HCT116 (cell line): Measurements from ENCODE around the gene SLITRK1. TPM values are rescaled to one million over a fixed set of nuclear protein-coding genes. Genes with fewer than 3 reads are reported as not detected.

Experiments
- ATAC-seq: fragments of 200-7000 bp; cut with Tn5 transposase; 2 replicates; pipeline ENCODE4 v1.9.1; 2020; ENCODE audit warnings: mild to moderate bottlenecking, moderate library complexity
- BruUV-seq: library from RNA; stranded (reverse); fragments of 400-500 nt; replicated peaks from 2 replicates; lab custom pipeline; 2021; lab: Mats Ljungman, UMichigan
- CTCF ChIA-PET: fragments of 300-600 bp; sonication (Branson Sonifier 250); formaldehyde crosslinking; loops from one replicate; lab custom pipeline; 2021; ENCODE audit warnings: antibody characterized with exemption; lab: Charles Lee
- POLR2A ChIA-PET: fragments of 300-600, 350-600 bp; sonication (Branson Sonifier 250); formaldehyde crosslinking; loops from one replicate; lab custom pipeline; 2021; ENCODE audit warnings: antibody characterized with exemption; lab: Charles Lee
- RAD21 ChIA-PET, 2 experiments: fragments of 300-600 bp; sonication (Branson Sonifier 250); formaldehyde crosslinking; loops; one replicate each; lab custom pipeline; 2023; ENCODE audit warnings: low total read pairs in 2 of 2; ENCODE audit not compliant: uncharacterized antibody in 2 of 2, unreplicated experiment in 2 of 2, low non-redundant PET in 1 of 2; lab: Charles Lee
- DNase-seq: peaks from one replicate; pipeline ENCODE4 v3.0.0-alpha.2; 2010; ENCODE audit warnings: low read depth, low spot score
- H2AFZ ChIP-seq: fragments of 200-600 bp; shearing (Covaris generic), sonication (generic); 2 replicates; pipeline ENCODE4 v1.6.1; 2017; ENCODE audit warnings: low read depth, mixed run types, mixed read lengths, antibody characterized with exemption, low read length; ENCODE audit not compliant: poor library complexity, severe bottlenecking
- H3K27ac ChIP-seq: 2 replicates; pipeline ENCODE4 v1.5.1; 2012; ENCODE audit warnings: low read depth, low read length
- H3K27me3 ChIP-seq: fragments of 200-600 bp; sonication (generic); 2 replicates; pipeline ENCODE4 v1.6.1; 2016; ENCODE audit warnings: mixed run types, low read length, mixed read lengths; ENCODE audit not compliant: insufficient read depth
- H3K36me3 ChIP-seq, 2 experiments: fragments of 200-500 bp in 1 of 2; fragments of 200-600 bp in 1 of 2; sonication (Bioruptor generic) in 1 of 2; sonication (generic) in 1 of 2; 2 replicates each; pipeline versions ENCODE4 v1.5.1 to v1.6.1; 2014 to 2016; ENCODE audit warnings: low read length in 2 of 2, inconsistent platforms in 1 of 2, mixed read lengths in 1 of 2, mixed run types in 1 of 2; ENCODE audit not compliant: insufficient read depth in 2 of 2, control insufficient read depth in 1 of 2
- H3K4me1 ChIP-seq, 2 experiments: fragments of 200-600 bp in 1 of 2; sonication (generic) in 1 of 2; 2 replicates each; pipeline versions ENCODE4 v1.5.1 to v1.6.1; 2012 to 2017; ENCODE audit warnings: low read length in 2 of 2, inconsistent platforms in 1 of 2, mild to moderate bottlenecking in 1 of 2, mixed read lengths in 1 of 2, mixed run types in 1 of 2, moderate library complexity in 1 of 2; ENCODE audit not compliant: insufficient read depth in 2 of 2, control insufficient read depth in 1 of 2
- H3K4me2 ChIP-seq: fragments of 200-600 bp; sonication (generic); 2 replicates; pipeline ENCODE4 v1.6.1; 2017; ENCODE audit warnings: mixed run types, low read length, mixed read lengths
- H3K4me3 ChIP-seq, 2 experiments: fragments of 200-600 bp in 1 of 2; sonication (generic) in 1 of 2; replicated peaks in 1 of 2; 2 replicates each; pipeline ENCODE4 v1.5.1; 2011 to 2016; ENCODE audit warnings: low read length in 2 of 2, control low read depth in 1 of 2, low read depth in 1 of 2, mild to moderate bottlenecking in 1 of 2, mixed read lengths in 1 of 2, mixed run types in 1 of 2
- H3K79me2 ChIP-seq: fragments of 200-600 bp; sonication (generic); 2 replicates; pipeline ENCODE4 v1.6.1; 2017; ENCODE audit warnings: mild to moderate bottlenecking, mixed run types, low read length, moderate library complexity, mixed read lengths; ENCODE audit not compliant: insufficient read depth
- H3K9ac ChIP-seq: fragments of 200-600 bp; sonication (generic); 2 replicates; pipeline ENCODE4 v1.6.1; 2016; ENCODE audit warnings: low read length, mixed read lengths
- H3K9me2 ChIP-seq: fragments of 200-600 bp; sonication (generic), shearing (Covaris generic); 2 replicates; pipeline ENCODE4 v1.6.1; 2017; ENCODE audit warnings: mixed run types, mild to moderate bottlenecking, moderate library complexity; ENCODE audit not compliant: insufficient read depth
- H3K9me3 ChIP-seq, 2 experiments: fragments of 200-500 bp in 1 of 2; fragments of 200-600 bp in 1 of 2; sonication (Bioruptor generic) in 1 of 2; sonication (generic) in 1 of 2; 2 replicates each; pipeline ENCODE4 v1.6.1; 2014 to 2017; ENCODE audit warnings: low read length in 2 of 2, mixed read lengths in 2 of 2, inconsistent platforms in 1 of 2, low read depth in 1 of 2, mild to moderate bottlenecking in 1 of 2, mixed run types in 1 of 2, moderate library complexity in 1 of 2; ENCODE audit not compliant: control insufficient read depth in 1 of 2, insufficient read depth in 1 of 2
- H4K20me1 ChIP-seq: fragments of 200-600 bp; sonication (generic), shearing (Covaris generic); 2 replicates; pipeline ENCODE4 v1.6.1; 2017; ENCODE audit warnings: mixed run types, mild to moderate bottlenecking, moderate library complexity; ENCODE audit not compliant: insufficient read depth
- CEBPB ChIP-seq: IDR thresholded peaks from 2 replicates; pipeline ENCODE4 v1.6.1; 2012; ENCODE audit warnings: low read depth
- EZH2phosphoT487 ChIP-seq: fragments of 200-600 bp; IDR thresholded peaks from 2 replicates; pipeline ENCODE4 v1.6.1; 2018; ENCODE audit warnings: antibody characterized with exemption, borderline replicate concordance
- POLR2A ChIP-seq: IDR thresholded peaks from 2 replicates; pipeline ENCODE4 v1.7.0; 2011; ENCODE audit warnings: borderline replicate concordance; ENCODE audit not compliant: insufficient read depth, insufficient read length; ENCODE audit errors: extremely low read depth
- POLR2AphosphoS5 ChIP-seq: IDR thresholded peaks from 2 replicates; pipeline ENCODE4 v1.6.1; 2011; ENCODE audit warnings: mild to moderate bottlenecking, low read depth, low read length, moderate library complexity
- RAD21 ChIP-seq: IDR thresholded peaks from 2 replicates; pipeline ENCODE4 v1.6.1; 2012; ENCODE audit warnings: low read depth, mild to moderate bottlenecking
- SIN3A ChIP-seq: IDR thresholded peaks from 2 replicates; pipeline ENCODE4 v1.6.1; 2012; ENCODE audit warnings: low read depth
- TCF7L2 ChIP-seq: IDR thresholded peaks from 2 replicates; pipeline ENCODE4 v1.7.0; 2011; ENCODE audit warnings: borderline replicate concordance, inconsistent platforms; ENCODE audit not compliant: insufficient read depth, insufficient read length; ENCODE audit errors: extremely low read depth
- intact Hi-C: fragments of 100-400 bp; cut with micrococcal nuclease; formaldehyde crosslinking; loops from 2 replicates; pipeline ENCODE4 v1.10.0; 2022
- total RNA-seq: library from RNA; stranded (reverse); gene quantifications from one replicate; pipeline ENCODE4 v1.2.1, GENCODE V29; 2021; ENCODE audit not compliant: unreplicated experiment

Gene SLITRK1
- total RNA-seq, 1 experiment from 2014 or later: not detected

GRCh38 chr13:83878691-83879430, 3.4 kb downstream of the SLITRK1 start:
- Histone ChIP-seq H4K20me1 (no peaks in the 10 kb centered on the region), H3K4me1 (no peaks in the 10 kb centered on the region)
- no peak for TF ChIP-seq POLR2A
- no peak for TF ChIP-seq EZH2phosphoT487
- TF ChIP-seq CEBPB: no peak
- no peak for TF ChIP-seq POLR2AphosphoS5
- TF ChIP-seq, all 23 proteins: peak for 0
- Histone ChIP-seq H3K9me2 (no peaks in the 10 kb centered on the region; the same call in 1 of the 2 replicates), H3K36me3 (no peaks in the 10 kb centered on the region), H3K4me2 (no peak overlapping the region), H3K9ac (no peak overlapping the region), H3K9me3 (no peaks in the 10 kb centered on the region), H3K27ac (no peak overlapping the region), H2AFZ (no peak overlapping the region), H3K4me3 (no peak overlapping the region), H3K79me2 (no peaks in the 10 kb centered on the region), H3K27me3 (no peaks in the 10 kb centered on the region)
- ChIA-PET POLR2A (no interaction called here), CTCF (no interaction called here), RAD21 (no interaction called here)
- no peak for ATAC-seq
- no TSS peak for BruUV-seq
- no peak for DNase-seq
- intact Hi-C loops: no loop called here

- Histone ChIP-seq H3K9ac (no peak overlapping the region), H3K27me3 (no peaks in the 10 kb centered on the region), H3K4me1 (no peaks in the 10 kb centered on the region), H4K20me1 (no peaks in the 10 kb centered on the region), H3K36me3 (no peaks in the 10 kb centered on the region), H3K9me3 (no peaks in the 10 kb centered on the region), H3K4me2 (no peak overlapping the region), H3K27ac (no peak overlapping the region), H3K9me2 (no peaks in the 10 kb centered on the region; the same call in 1 of the 2 replicates), H2AFZ (no peak overlapping the region), H3K4me3 (no peak overlapping the region), H3K79me2 (no peaks in the 10 kb centered on the region)
- intact Hi-C loops: no loop called here
- ATAC-seq (no peak), DNase-seq (no peak)
- no peak for TF ChIP-seq SIN3A
- TF ChIP-seq TCF7L2: no peak
- TF ChIP-seq RAD21: no peak
- ChIA-PET CTCF (no interaction called here), POLR2A (no interaction called here), RAD21 (no interaction called here)
- BruUV-seq: no TSS peak
These were observed 4.5 kb downstream of the SLITRK1 start for GRCh38 chr13:83877651-83878355.
